DOHH2 (cell line): ENCODE measurements around the gene PRKAR2B.

Experiments used
- H3F3A ChIP-seq: fragments of 200-600 bp; sonication (generic), shearing (Covaris generic); 2 replicates; pipeline ENCODE4 v1.6.0; 2016; ENCODE audit warnings: antibody characterized with exemption, mild to moderate bottlenecking; ENCODE audit not compliant: control insufficient read depth, insufficient read depth
- H3K27ac ChIP-seq: fragments of 200-600 bp; sonication (generic); 2 replicates; pipeline ENCODE4 v1.5.1; 2014; ENCODE audit warnings: low read depth, mild to moderate bottlenecking, low read length, moderate library complexity
- H3K27me3 ChIP-seq: fragments of 200-600 bp; sonication (generic); 2 replicates; pipeline ENCODE4 v1.6.1; 2014; ENCODE audit warnings: mild to moderate bottlenecking, low read length, mixed read lengths; ENCODE audit not compliant: control insufficient read depth
- H3K36me3 ChIP-seq: fragments of 200-600 bp; sonication (generic); 2 replicates; pipeline ENCODE4 v1.6.1; 2014; ENCODE audit warnings: mild to moderate bottlenecking, low read length, moderate library complexity, mixed read lengths; ENCODE audit not compliant: control insufficient read depth
- H3K4me1 ChIP-seq: fragments of 200-600 bp; sonication (generic); 2 replicates; pipeline ENCODE4 v1.6.1; 2014; ENCODE audit warnings: mild to moderate bottlenecking, low read length, mixed read lengths; ENCODE audit not compliant: control insufficient read depth
- H3K4me2 ChIP-seq: fragments of 200-600 bp; sonication (generic); 2 replicates; pipeline ENCODE4 v1.6.0; 2014; ENCODE audit warnings: mild to moderate bottlenecking, low read length, moderate library complexity
- H3K4me3 ChIP-seq: fragments of 200-600 bp; sonication (generic); 2 replicates; pipeline ENCODE4 v1.5.1; 2014; ENCODE audit warnings: mild to moderate bottlenecking, low read length, mixed read lengths
- H3K79me2 ChIP-seq: fragments of 200-600 bp; sonication (generic); 2 replicates; pipeline ENCODE4 v1.6.1; 2014; ENCODE audit warnings: mild to moderate bottlenecking, low read length, mixed read lengths; ENCODE audit not compliant: control insufficient read depth
- H3K9me2 ChIP-seq: fragments of 200-600 bp; sonication (generic); replicated peaks from 2 replicates; pipeline ENCODE4 v1.6.1; 2014; ENCODE audit warnings: mild to moderate bottlenecking, low read length, mixed read lengths; ENCODE audit not compliant: control insufficient read depth
- H3K9me3 ChIP-seq: fragments of 200-600 bp; sonication (generic); 2 replicates; pipeline ENCODE4 v1.6.1; 2014; ENCODE audit warnings: antibody characterized with exemption, low read length, mixed read lengths; ENCODE audit not compliant: control insufficient read depth, insufficient read depth
- H4K20me1 ChIP-seq: fragments of 200-600 bp; sonication (generic); 2 replicates; pipeline ENCODE4 v1.6.0; 2014; ENCODE audit warnings: low read depth, mild to moderate bottlenecking, antibody characterized with exemption, low read length, moderate library complexity; ENCODE audit not compliant: control insufficient read depth, insufficient read depth
- EZH2phosphoT487 ChIP-seq: fragments of 200-600 bp; sonication (generic); IDR thresholded peaks from 2 replicates; pipeline ENCODE4 v1.6.1; 2017; ENCODE audit warnings: borderline replicate concordance, mild to moderate bottlenecking, antibody characterized with exemption, low read length, moderate library complexity, mixed read lengths
- TF ChIP-seq, protein P1 (sequence below): fragments of 200-600 bp; sonication (generic); IDR thresholded peaks from one replicate; pipeline ENCODE4 v1.5.1; 2014; ENCODE audit warnings: antibody characterized with exemption, mild to moderate bottlenecking, low read depth, low read length; ENCODE audit not compliant: poor library complexity, severe bottlenecking

PRKAR2B gene

DNA sequence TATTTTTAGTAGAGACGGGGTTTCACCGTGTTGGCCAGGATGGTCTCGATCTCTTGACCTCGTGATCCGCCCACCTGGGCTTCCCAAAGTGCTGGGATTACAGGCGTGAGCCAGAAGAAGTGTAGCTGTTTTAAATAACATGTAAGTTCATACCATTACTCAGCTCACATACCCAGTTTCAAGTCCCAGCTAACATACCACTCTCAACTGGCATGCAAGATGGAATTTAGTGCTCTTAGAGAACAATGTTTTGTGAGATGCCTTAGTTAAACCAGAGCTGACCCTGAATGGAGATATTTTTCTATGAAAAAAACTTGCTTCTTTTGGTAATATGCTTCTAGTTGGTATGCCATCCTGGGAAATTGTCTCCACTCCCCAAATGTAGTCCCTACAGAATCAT, 161.6 kb downstream of the PRKAR2B start:
- peaks cover 6% of the 10 kb centered on the region for H3K4me1 ChIP-seq

DNA sequence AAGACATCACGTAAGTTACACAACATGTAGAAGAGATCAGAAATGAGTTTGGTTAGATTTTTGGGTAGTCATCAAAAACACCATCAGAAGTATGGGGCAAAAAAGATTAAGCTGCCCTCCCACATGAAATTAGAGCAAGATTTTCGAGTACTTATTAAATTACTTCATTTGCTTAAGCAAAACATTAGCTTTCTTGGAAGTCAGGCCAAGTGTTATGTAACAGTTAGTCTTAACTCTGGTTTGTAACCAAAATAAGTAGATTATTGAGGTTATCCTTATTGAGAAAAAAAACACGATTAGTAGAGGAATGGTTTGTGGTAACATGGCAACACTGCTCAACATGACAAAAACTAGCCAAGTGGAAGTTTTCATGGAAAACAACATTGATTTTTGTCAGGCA, 162.2 kb downstream of the PRKAR2B start:
- Histone ChIP-seq H3F3A (no peaks in the 10 kb centered on the region), H4K20me1 (no peaks in the 10 kb centered on the region), H3K79me2 (no peaks in the 10 kb centered on the region), H3K27ac (no peak overlapping the region), H3K4me2 (no peak overlapping the region), H3K9me3 (no peaks in the 10 kb centered on the region), H3K4me3 (no peak overlapping the region), H3K27me3 (no peaks in the 10 kb centered on the region), H3K36me3 (peaks cover 19% of the 10 kb centered on the region), H3K9me2 (no peaks in the 10 kb centered on the region), H3K4me1 (peaks cover 6% of the 10 kb centered on the region)
- TF ChIP-seq EZH2phosphoT487, result no peak
- TF ChIP-seq, protein P1, sequence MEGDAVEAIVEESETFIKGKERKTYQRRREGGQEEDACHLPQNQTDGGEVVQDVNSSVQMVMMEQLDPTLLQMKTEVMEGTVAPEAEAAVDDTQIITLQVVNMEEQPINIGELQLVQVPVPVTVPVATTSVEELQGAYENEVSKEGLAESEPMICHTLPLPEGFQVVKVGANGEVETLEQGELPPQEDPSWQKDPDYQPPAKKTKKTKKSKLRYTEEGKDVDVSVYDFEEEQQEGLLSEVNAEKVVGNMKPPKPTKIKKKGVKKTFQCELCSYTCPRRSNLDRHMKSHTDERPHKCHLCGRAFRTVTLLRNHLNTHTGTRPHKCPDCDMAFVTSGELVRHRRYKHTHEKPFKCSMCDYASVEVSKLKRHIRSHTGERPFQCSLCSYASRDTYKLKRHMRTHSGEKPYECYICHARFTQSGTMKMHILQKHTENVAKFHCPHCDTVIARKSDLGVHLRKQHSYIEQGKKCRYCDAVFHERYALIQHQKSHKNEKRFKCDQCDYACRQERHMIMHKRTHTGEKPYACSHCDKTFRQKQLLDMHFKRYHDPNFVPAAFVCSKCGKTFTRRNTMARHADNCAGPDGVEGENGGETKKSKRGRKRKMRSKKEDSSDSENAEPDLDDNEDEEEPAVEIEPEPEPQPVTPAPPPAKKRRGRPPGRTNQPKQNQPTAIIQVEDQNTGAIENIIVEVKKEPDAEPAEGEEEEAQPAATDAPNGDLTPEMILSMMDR, result no peak

More for the DNA sequence above, 161.6 kb downstream of the PRKAR2B start:
- Histone ChIP-seq H3K9me3 (no peaks in the 10 kb centered on the region), H3K9me2 (no peaks in the 10 kb centered on the region), H4K20me1 (no peaks in the 10 kb centered on the region), H3K27me3 (no peaks in the 10 kb centered on the region), H3K36me3 (peaks cover 24% of the 10 kb centered on the region), H3K4me3 (no peak overlapping the region), H3K79me2 (no peaks in the 10 kb centered on the region), H3F3A (no peaks in the 10 kb centered on the region), H3K27ac (no peak overlapping the region), H3K4me2 (no peak overlapping the region)
- TF ChIP-seq, protein P1, result no peak
- no peak for TF ChIP-seq EZH2phosphoT487

DNA sequence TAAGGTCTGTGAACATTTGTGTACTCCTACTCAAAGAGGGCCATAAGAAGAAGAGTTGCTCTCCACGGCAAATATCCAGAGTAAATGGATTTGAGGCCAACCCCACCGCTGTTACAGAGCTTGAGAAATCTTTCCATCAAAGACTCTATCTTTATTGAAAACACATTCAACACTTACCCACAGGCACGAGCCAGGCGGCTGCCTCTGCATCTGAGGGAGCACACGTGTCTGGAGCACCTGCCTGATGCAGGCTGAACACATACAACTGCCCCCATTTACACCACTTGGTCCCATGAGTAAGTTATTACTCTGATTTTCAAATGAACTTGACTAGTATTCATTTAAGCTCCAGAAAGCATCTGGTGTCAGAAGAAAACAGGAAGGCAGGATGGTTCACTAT, 163.0 kb downstream of the PRKAR2B start:
- Histone ChIP-seq H3F3A (no peaks in the 10 kb centered on the region), H3K9me2 (no peaks in the 10 kb centered on the region), H3K4me1 (peaks cover 6% of the 10 kb centered on the region), H3K4me3 (no peak overlapping the region), H3K27me3 (no peaks in the 10 kb centered on the region), H3K36me3 (peaks cover 13% of the 10 kb centered on the region; the same call in 1 of the 2 replicates), H3K79me2 (no peaks in the 10 kb centered on the region), H3K9me3 (no peaks in the 10 kb centered on the region), H3K4me2 (no peak overlapping the region), H4K20me1 (no peaks in the 10 kb centered on the region), H3K27ac (no peak overlapping the region)
- TF ChIP-seq, protein P1, result no peak
- TF ChIP-seq EZH2phosphoT487, result no peak
